Measurements from ENCODE around the gene ZNF654.

- TF ChIP-seq CTCF (optimal IDR thresholded peaks at IDR 0.05 in 1 of 3, IDR thresholded peaks at IDR 0.05 in 1 of 3, conservative IDR thresholded peaks at IDR 0.05 in 1 of 3; ENCODE audit: extremely low read depth in 1 of 3, insufficient read depth in 2 of 3, low read length in 3 of 3): no peak
- TF ChIP-seq EZH2 (IDR thresholded peaks at IDR 0.05; ENCODE audit: low read length): no peak
Measured at GRCh38 chr3:88076712-88077111, 17.7 kb downstream of the ZNF654 start.

Data from keratinocyte (primary cell).